HT-29 (cell line): ENCODE measurements around the gene UBTD1. TPM values are rescaled to one million over a fixed set of nuclear protein-coding genes. Genes with fewer than 3 reads are reported as not detected.

Experiments used
- DNase-seq: peaks from one replicate; pipeline ENCODE4 v3.0.0-alpha.2; 2015; ENCODE audit warnings: low spot score
- total RNA-seq: library from RNA; depleted of rRNA; stranded (reverse); fragments of >200 nt; shearing (Covaris generic); gene quantifications from 2 replicates; pipeline ENCODE4 v1.2.3, GENCODE V29; 2014

The UBTD1 gene
- total RNA-seq, 1 experiment from 2014 or later: 23.5 TPM

- DNase-seq: peak; percentile 58
Measured at GRCh38 chr10:97584060-97584797, 85.5 kb downstream of the UBTD1 start, which contains the start of gene HOGA1. Gene HOGA1, plus strand, starts transcription at chr10:97584389. Its CDS starts 315 bp downstream, at chr10:97584704.

GRCh38 chr10:97584798-97585438 lies 86.2 kb downstream of the UBTD1 start:
- no peak for DNase-seq

- DNase-seq: no peak
Measured at GRCh38 chr10:97585439-97585811, 86.7 kb downstream of the UBTD1 start.

GRCh38 chr10:97587183-97587582 lies 88.5 kb downstream of the UBTD1 start:
- DNase-seq: no peak

- no peak for DNase-seq
Measured at GRCh38 chr10:97589479-97589878, 90.8 kb downstream of the UBTD1 start, which contains the start of gene C10orf62. Gene C10orf62, plus strand, starts transcription at chr10:97589721. Its CDS starts 177 bp downstream, at chr10:97589898.

- no peak for DNase-seq
Measured at GRCh38 chr10:97590082-97590747, 91.5 kb downstream of the UBTD1 start.

GRCh38 chr10:97590748-97591495 lies 92.2 kb downstream of the UBTD1 start:
- DNase-seq: no peak

GRCh38 chr10:97593421-97593820 lies 94.7 kb downstream of the UBTD1 start:
- no peak for DNase-seq

- no peak for DNase-seq
Measured at GRCh38 chr10:97596101-97597082, 97.7 kb downstream of the UBTD1 start.

GRCh38 chr10:97597778-97598177 lies 99.1 kb downstream of the UBTD1 start:
- DNase-seq: no peak

GRCh38 chr10:97598407-97599271 lies 99.9 kb downstream of the UBTD1 start:
- no peak for DNase-seq

- no peak for DNase-seq
Measured at GRCh38 chr10:97599272-97599619, 100.5 kb downstream of the UBTD1 start.

GRCh38 chr10:97600616-97601015 lies 101.9 kb downstream of the UBTD1 start:
- no peak for DNase-seq

- DNase-seq: no peak
Measured at GRCh38 chr10:97601268-97602215, 102.8 kb downstream of the UBTD1 start.

GRCh38 chr10:97607095-97607636 lies 108.4 kb downstream of the UBTD1 start:
- no peak for DNase-seq

- no peak for DNase-seq
Measured at GRCh38 chr10:97608991-97609561, 110.4 kb downstream of the UBTD1 start.

- DNase-seq: no peak
Measured at GRCh38 chr10:97611473-97611872, 112.7 kb downstream of the UBTD1 start.

GRCh38 chr10:97612386-97612785 lies 113.7 kb downstream of the UBTD1 start:
- DNase-seq: peak; percentile 76
